CD4-positive, alpha-beta memory T cell (primary cell): ENCODE data around the gene IRF6. TPM values are rescaled to one million over a fixed set of nuclear protein-coding genes. Genes with fewer than 3 reads are reported as not detected.

Source experiments
- CTCF ChIA-PET: fragments of 350-600 bp; sonication (Branson Sonifier 250); formaldehyde crosslinking; loops from one replicate; lab custom pipeline; 2021; ENCODE audit warnings: inconsistent platforms; ENCODE audit not compliant: partially characterized antibody; lab: Charles Lee
- POLR2A ChIA-PET: fragments of 350-600 bp; sonication (Branson Sonifier 250); formaldehyde crosslinking; loops from one replicate; lab custom pipeline; 2021; ENCODE audit not compliant: partially characterized antibody; lab: Charles Lee
- DNase-seq, 5 donors: peaks; one replicate each; pipeline versions ENCODE4 v3.0.0 to v3.0.0-alpha.2; 2020 to 2022; ENCODE audit warnings: mixed read lengths in 1 of 5
- H3K27ac ChIP-seq: one replicate; pipeline ENCODE4 v1.7.0; 2013; ENCODE audit warnings: low read depth, low read length
- H3K27me3 ChIP-seq: 2 replicates; pipeline ENCODE4 v1.7.0; 2013; ENCODE audit warnings: mild to moderate bottlenecking, low read length, moderate library complexity; ENCODE audit not compliant: insufficient read depth
- H3K36me3 ChIP-seq: 2 replicates; pipeline ENCODE4 v1.7.0; 2013; ENCODE audit warnings: mild to moderate bottlenecking, low read length, moderate library complexity; ENCODE audit not compliant: insufficient read depth
- H3K4me1 ChIP-seq: 2 replicates; pipeline ENCODE4 v1.7.0; 2013; ENCODE audit warnings: mild to moderate bottlenecking, low read length, moderate library complexity; ENCODE audit not compliant: insufficient read depth
- H3K4me3 ChIP-seq, 2 donors: one replicate each; pipeline ENCODE4 v1.7.0; 2013; ENCODE audit warnings: low read length in 2 of 2, mild to moderate bottlenecking in 1 of 2
- H3K9me3 ChIP-seq, 2 donors: one replicate each; pipeline ENCODE4 v1.7.0; 2013; ENCODE audit warnings: low read length in 2 of 2, control low read depth in 1 of 2; ENCODE audit not compliant: control insufficient read depth in 1 of 2
- H3K27ac Mint-ChIP-seq, 7 donors: one replicate each; pipeline ENCODE4 v1.8.0; 2020 to 2021; ENCODE audit warnings: mixed read lengths in 7 of 7, mild to moderate bottlenecking in 6 of 7, inconsistent platforms in 3 of 7, moderate library complexity in 3 of 7
- H3K27me3 Mint-ChIP-seq, 2 donors: one replicate each; pipeline ENCODE4 v1.8.0; 2020 to 2021; ENCODE audit warnings: mixed read lengths in 2 of 2
- H3K36me3 Mint-ChIP-seq, 2 donors: one replicate each; pipeline ENCODE4 v1.8.0; 2020 to 2021; ENCODE audit warnings: mixed read lengths in 2 of 2, inconsistent platforms in 1 of 2, mild to moderate bottlenecking in 1 of 2
- H3K4me1 Mint-ChIP-seq, 4 donors: one replicate each; pipeline ENCODE4 v1.8.0; 2020 to 2021; ENCODE audit warnings: mixed read lengths in 4 of 4, mild to moderate bottlenecking in 1 of 4
- H3K4me3 Mint-ChIP-seq, 8 donors: one replicate each; pipeline ENCODE4 v1.8.0; 2020 to 2021; ENCODE audit warnings: mixed read lengths in 8 of 8, mild to moderate bottlenecking in 7 of 8, moderate library complexity in 6 of 8, inconsistent platforms in 3 of 8
- H3K9me3 Mint-ChIP-seq, 8 donors: one replicate each; pipeline ENCODE4 v1.8.0; 2020 to 2021; ENCODE audit warnings: mixed read lengths in 8 of 8, mild to moderate bottlenecking in 5 of 8, inconsistent platforms in 3 of 8, moderate library complexity in 1 of 8
- intact Hi-C: fragments of 100-400 bp; cut with micrococcal nuclease; formaldehyde crosslinking; loops from one replicate; pipeline ENCODE4 v1.15.1; 2023
- polyA plus RNA-seq, 2 donors: library from polyadenylated mRNA; unstranded; fragments of 300-500 nt; fragmentation: Illumina TruSeq; gene quantifications; one replicate each; pipeline ENCODE4 v1.2.3, GENCODE V29; 2021
- total RNA-seq, 2 experiments: library from RNA; stranded (reverse); gene quantifications; one replicate each; pipeline ENCODE4 v1.2.3, GENCODE V29; 2021

IRF6 gene
- total and polyA plus RNA-seq, 4 experiments from 2014 or later: 0.15 to 0.50 (median 0.42) TPM; not detected in 1

GRCh38 chr1:209823143-209824041 is 17.4 kb upstream of the IRF6 start:
- POLR2A ChIA-PET: interaction anchor here (0.5 to 3.9 kb wide), 11 partner anchors 9 to 134 kb away, joined by 3 to 16 read pairs (median 4); partner anchors contain the start of genes C1orf74 and IRF6
- Mint-ChIP-seq H3K27me3 (peaks cover 15 to 19% of the 10 kb centered on the region in 2 donors), H3K9me3 (no peaks in the 10 kb centered on the region), H3K4me3 (no peak overlapping the region), H3K36me3 (peaks cover 0 to 5% of the 10 kb centered on the region in 2 donors), H3K4me1 (peaks cover 9 to 24% (median 15%) of the 10 kb centered on the region in 4 donors), H3K27ac (no peak overlapping the region)
- Histone ChIP-seq H3K9me3 (no peaks in the 10 kb centered on the region), H3K4me1 (peaks cover 4% of the 10 kb centered on the region), H3K27me3 (no peaks in the 10 kb centered on the region), H3K36me3 (no peaks in the 10 kb centered on the region), H3K4me3 (no peak overlapping the region), H3K27ac (no peak overlapping the region)
- CTCF ChIA-PET: interaction anchor here (0.8 to 6.0 kb wide), 45 partner anchors 9 to 1947 kb away, joined by 3 to 65 read pairs (median 5); partner anchors contain the start of genes C1orf74, IRF6 and TRAF3IP3
- intact Hi-C loops: no loop called here
- peak in 4 of 5 donors; percentile 50 to 58 (median 54) for DNase-seq

GRCh38 chr1:209822706-209823105 is 16.8 kb upstream of the IRF6 start:
- no peak overlapping the region for H3K4me3 ChIP-seq
- H3K27me3 ChIP-seq: no peaks in the 10 kb centered on the region
- DNase-seq: no peak
- H3K27ac ChIP-seq: no peak overlapping the region
- peaks cover 9 to 18% (median 12%) of the 10 kb centered on the region in 4 donors for H3K4me1 Mint-ChIP-seq
- CTCF ChIA-PET: interaction anchor here (0.8 to 6.0 kb wide), 37 partner anchors 9 to 1946 kb away, joined by 3 to 65 read pairs (median 5); partner anchors contain the start of genes C1orf74, IRF6 and TRAF3IP3
- peaks cover 4% of the 10 kb centered on the region for H3K4me1 ChIP-seq
- H3K36me3 Mint-ChIP-seq: no peaks in the 10 kb centered on the region
- H3K4me3 Mint-ChIP-seq: no peak overlapping the region
- H3K27ac Mint-ChIP-seq: no peak overlapping the region
- peaks cover 15 to 22% of the 10 kb centered on the region in 2 donors for H3K27me3 Mint-ChIP-seq
- intact Hi-C loops: no loop called here
- POLR2A ChIA-PET: interaction anchor here (0.6 to 3.0 kb wide), 8 partner anchors 10 to 62 kb away, joined by 3 to 16 read pairs (median 4); partner anchors contain the start of genes C1orf74 and IRF6
- no peaks in the 10 kb centered on the region for H3K9me3 Mint-ChIP-seq
- no peaks in the 10 kb centered on the region for H3K9me3 ChIP-seq
- no peaks in the 10 kb centered on the region for H3K36me3 ChIP-seq

GRCh38 chr1:209820986-209821385 is 15.0 kb upstream of the IRF6 start:
- DNase-seq: no peak
- CTCF ChIA-PET: interaction anchor here (1.2 to 4.7 kb wide), 3 partner anchors 12 to 62 kb away, joined by 3 to 46 read pairs (median 5); no protein-coding TSS in a partner anchor
- Histone ChIP-seq H3K9me3 (no peaks in the 10 kb centered on the region), H3K27ac (no peak overlapping the region), H3K36me3 (no peaks in the 10 kb centered on the region), H3K4me3 (no peak overlapping the region), H3K4me1 (peaks cover 5% of the 10 kb centered on the region), H3K27me3 (no peaks in the 10 kb centered on the region)
- POLR2A ChIA-PET: interaction anchor here (0.9 kb wide), 1 partner anchor 51 kb away, joined by 3 read pairs; no protein-coding TSS in a partner anchor
- H3K27me3 Mint-ChIP-seq: peaks cover 15 to 27% of the 10 kb centered on the region in 2 donors
- H3K4me1 Mint-ChIP-seq: peaks cover 4 to 10% (median 8%) of the 10 kb centered on the region in 4 donors
- intact Hi-C loops: no loop called here
- H3K27ac Mint-ChIP-seq: no peak overlapping the region
- H3K36me3 Mint-ChIP-seq: no peaks in the 10 kb centered on the region
- no peaks in the 10 kb centered on the region for H3K9me3 Mint-ChIP-seq
- no peak overlapping the region for H3K4me3 Mint-ChIP-seq

GRCh38 chr1:209819058-209819457 is 13.1 kb upstream of the IRF6 start:
- POLR2A ChIA-PET: no interaction called here
- CTCF ChIA-PET: interaction anchor here (1.3 kb wide), 1 partner anchor 11 kb away, joined by 4 read pairs; no protein-coding TSS in a partner anchor
- Histone ChIP-seq H3K36me3 (no peaks in the 10 kb centered on the region), H3K27ac (no peak overlapping the region), H3K4me1 (peaks cover 10% of the 10 kb centered on the region), H3K27me3 (no peaks in the 10 kb centered on the region), H3K4me3 (no peak overlapping the region), H3K9me3 (no peaks in the 10 kb centered on the region)
- Mint-ChIP-seq H3K4me1 (peaks cover 6 to 20% (median 11%) of the 10 kb centered on the region in 4 donors), H3K27me3 (peaks cover 13 to 27% of the 10 kb centered on the region in 2 donors), H3K4me3 (no peak overlapping the region), H3K36me3 (no peaks in the 10 kb centered on the region), H3K27ac (peak overlapping the region in 1 of 7 donors; percentile 61), H3K9me3 (no peaks in the 10 kb centered on the region)
- DNase-seq: no peak
- intact Hi-C loops: no loop called here

GRCh38 chr1:209817691-209818090 is 11.7 kb upstream of the IRF6 start:
- POLR2A ChIA-PET: no interaction called here
- no peak for DNase-seq
- Mint-ChIP-seq H3K4me3 (no peak overlapping the region), H3K27ac (no peak overlapping the region), H3K9me3 (no peaks in the 10 kb centered on the region), H3K27me3 (peaks cover 10 to 23% of the 10 kb centered on the region in 2 donors), H3K36me3 (no peaks in the 10 kb centered on the region), H3K4me1 (peaks cover 2 to 14% (median 5%) of the 10 kb centered on the region in 4 donors)
- intact Hi-C loops: no loop called here
- H3K27ac ChIP-seq: no peak overlapping the region
- H3K4me1 ChIP-seq: peaks cover 7% of the 10 kb centered on the region
- H3K36me3 ChIP-seq: no peaks in the 10 kb centered on the region
- H3K9me3 ChIP-seq: no peaks in the 10 kb centered on the region
- no peaks in the 10 kb centered on the region for H3K27me3 ChIP-seq
- H3K4me3 ChIP-seq: no peak overlapping the region
- CTCF ChIA-PET: no interaction called here

GRCh38 chr1:209816923-209817322 is 11.0 kb upstream of the IRF6 start:
- Histone ChIP-seq H3K27ac (no peak overlapping the region), H3K27me3 (no peaks in the 10 kb centered on the region), H3K4me3 (no peak overlapping the region), H3K36me3 (no peaks in the 10 kb centered on the region), H3K4me1 (peaks cover 7% of the 10 kb centered on the region), H3K9me3 (no peaks in the 10 kb centered on the region)
- no peaks in the 10 kb centered on the region for H3K36me3 Mint-ChIP-seq
- peaks cover 10 to 20% of the 10 kb centered on the region in 2 donors for H3K27me3 Mint-ChIP-seq
- H3K27ac Mint-ChIP-seq: peak overlapping the region in 1 of 7 donors; percentile 29
- POLR2A ChIA-PET: interaction anchor here (0.8 kb wide), 1 partner anchor 8 kb away, joined by 3 read pairs; no protein-coding TSS in a partner anchor
- DNase-seq: no peak
- CTCF ChIA-PET: no interaction called here
- no peaks in the 10 kb centered on the region for H3K9me3 Mint-ChIP-seq
- H3K4me3 Mint-ChIP-seq: no peak overlapping the region
- peaks cover 2 to 12% (median 4%) of the 10 kb centered on the region in 4 donors for H3K4me1 Mint-ChIP-seq
- intact Hi-C loops: no loop called here
